Measurements from ENCODE around the gene FGD6. TPM values are rescaled to one million over a fixed set of nuclear protein-coding genes. Genes with fewer than 3 reads are reported as not detected.
A peak's percentile ranks its signal among the peaks of the same experiment; 100 is the strongest.

FGD6 gene
- total and polyA plus RNA-seq, 4 donors = 2.4 to 26.4 (median 9.0) TPM

- peak overlapping the region in 1 of 2 donors; percentile 77 for H3K27ac ChIP-seq (ENCODE audit: low read depth in 1 of 2, low read length in 1 of 2)
- peak; percentile 63 for ATAC-seq (ENCODE audit: insufficient read depth, low FRiP score)
- no peaks in the 10 kb centered on the region for H3K9me3 ChIP-seq (ENCODE audit: control insufficient read depth in 4 of 4, insufficient read depth in 3 of 4, low read length in 3 of 4)
- WGBS, 2 donors = 46 to 71% methylated on average over 4 of the region's 4 CpGs
- no peak overlapping the region for H3K9ac ChIP-seq (ENCODE audit: insufficient read depth in 1 of 2, low read length in 2 of 2)
- no peak for TF ChIP-seq CTCF (IDR thresholded peaks at IDR 0.05; ENCODE audit: control extremely low read depth, extremely low read depth)
- no peak overlapping the region for H3K4me3 ChIP-seq
- H3K4me1 ChIP-seq (ENCODE audit: control insufficient read depth in 5 of 5, insufficient read depth in 5 of 5, low read length in 5 of 5) = peaks cover 0 to 8% (median 4%) of the 10 kb centered on the region in 5 donors
- H3K27me3 ChIP-seq (ENCODE audit: control insufficient read depth in 3 of 3, insufficient read depth in 3 of 3, low read length in 2 of 3) = no peaks in the 10 kb centered on the region
- DNase-seq = peak in 2 of 3 donors; percentile 12 to 41
- peaks cover 0 to 2% (median 0%) of the 10 kb centered on the region in 4 donors for H3K36me3 ChIP-seq (ENCODE audit: control insufficient read depth in 4 of 4, insufficient read depth in 4 of 4, low read length in 4 of 4)
Measured at GRCh38 chr12:95118138-95118787, 99.0 kb downstream of the FGD6 start.

DNA sequence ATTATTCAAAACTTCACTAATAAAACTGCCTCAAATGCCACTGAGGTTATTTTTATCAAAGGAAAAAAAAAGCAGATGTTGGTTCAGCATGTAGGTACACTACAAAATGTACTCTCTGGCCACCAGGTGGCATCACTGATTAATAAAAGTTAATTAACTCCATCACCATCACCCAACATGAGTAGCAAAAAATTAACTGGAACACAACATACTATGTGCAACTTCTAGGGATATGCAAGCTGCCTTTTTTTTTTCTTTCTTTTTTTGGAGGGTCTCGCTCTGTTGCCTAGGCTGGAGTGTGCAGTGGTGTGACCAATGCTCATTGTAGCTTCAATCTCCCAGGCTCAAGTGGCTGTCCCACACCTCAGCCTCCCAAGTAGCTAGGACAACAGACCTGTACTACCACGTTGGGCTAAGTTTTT, 100.1 kb downstream of the FGD6 start:
- ATAC-seq (ENCODE audit: insufficient read depth, low FRiP score) (peak; percentile 85), DNase-seq (peak; percentile 58 to 90 (median 87))
- Histone ChIP-seq H3K4me1 (ENCODE audit: control insufficient read depth in 5 of 5, insufficient read depth in 5 of 5, low read length in 5 of 5) (peaks cover 0 to 8% (median 4%) of the 10 kb centered on the region in 5 donors), H3K27ac (ENCODE audit: low read depth in 1 of 2, low read length in 1 of 2) (no peak overlapping the region), H3K27me3 (ENCODE audit: control insufficient read depth in 3 of 3, insufficient read depth in 3 of 3, low read length in 2 of 3) (no peaks in the 10 kb centered on the region), H3K4me3 (no peak overlapping the region), H3K9ac (ENCODE audit: insufficient read depth in 1 of 2, low read length in 2 of 2) (no peak overlapping the region), H3K9me3 (ENCODE audit: control insufficient read depth in 4 of 4, insufficient read depth in 3 of 4, low read length in 3 of 4) (no peaks in the 10 kb centered on the region), H3K36me3 (ENCODE audit: control insufficient read depth in 4 of 4, insufficient read depth in 4 of 4, low read length in 4 of 4) (peaks cover 0 to 5% (median 4%) of the 10 kb centered on the region in 4 donors)
- TF ChIP-seq CTCF (IDR thresholded peaks at IDR 0.05; ENCODE audit: control extremely low read depth, extremely low read depth) = peak; percentile 76
- 44 to 47% methylated on average over 2 of the region's 2 CpGs for WGBS, 2 donors

DNA sequence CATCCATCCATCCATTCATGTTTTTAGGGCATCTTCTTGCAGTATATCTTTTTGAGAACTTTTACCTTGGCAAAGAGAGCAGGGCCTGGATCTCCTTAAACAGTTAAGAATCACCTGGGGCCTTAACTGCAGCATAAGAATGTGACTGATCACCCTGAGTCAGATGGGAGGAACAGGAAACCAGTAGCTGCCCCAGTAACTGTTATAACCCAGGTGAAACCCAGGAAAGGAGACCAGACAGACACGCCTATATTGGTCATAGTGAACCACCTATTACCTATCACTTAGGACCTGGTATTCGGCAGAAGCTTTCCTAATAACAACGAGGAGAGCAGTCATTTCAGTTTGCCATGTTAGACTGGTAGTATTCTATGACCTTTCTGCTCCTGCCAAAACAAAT, 100.5 kb downstream of the FGD6 start:
- H3K4me1 ChIP-seq (ENCODE audit: control insufficient read depth in 5 of 5, insufficient read depth in 5 of 5, low read length in 5 of 5) = peaks cover 0 to 8% (median 4%) of the 10 kb centered on the region in 5 donors
- peaks cover 0 to 5% (median 4%) of the 10 kb centered on the region in 4 donors for H3K36me3 ChIP-seq (ENCODE audit: control insufficient read depth in 4 of 4, insufficient read depth in 4 of 4, low read length in 4 of 4)
- peak overlapping the region in 1 of 2 donors; percentile 33 for H3K27ac ChIP-seq (ENCODE audit: low read depth in 1 of 2, low read length in 1 of 2)
- 68 to 76% methylated on average over 3 of the region's 3 CpGs for WGBS, 2 donors
- DNase-seq = no peak
- H3K9me3 ChIP-seq (ENCODE audit: control insufficient read depth in 4 of 4, insufficient read depth in 3 of 4, low read length in 3 of 4) = no peaks in the 10 kb centered on the region
- no peak overlapping the region for H3K9ac ChIP-seq (ENCODE audit: insufficient read depth in 1 of 2, low read length in 2 of 2)
- no peaks in the 10 kb centered on the region for H3K27me3 ChIP-seq (ENCODE audit: control insufficient read depth in 3 of 3, insufficient read depth in 3 of 3, low read length in 2 of 3)
- H3K4me3 ChIP-seq = no peak overlapping the region
- no peak for TF ChIP-seq CTCF (IDR thresholded peaks at IDR 0.05; ENCODE audit: control extremely low read depth, extremely low read depth)
- peak; percentile 29 for ATAC-seq (ENCODE audit: insufficient read depth, low FRiP score)
